ENCODE measurements around the gene TOMM20. TPM values are rescaled to one million over a fixed set of nuclear protein-coding genes. Genes with fewer than 3 reads are reported as not detected.

Gene TOMM20
- total RNA-seq, 4 donors from 2014 or later, result 101 to 116 (median 111) TPM

DNA sequence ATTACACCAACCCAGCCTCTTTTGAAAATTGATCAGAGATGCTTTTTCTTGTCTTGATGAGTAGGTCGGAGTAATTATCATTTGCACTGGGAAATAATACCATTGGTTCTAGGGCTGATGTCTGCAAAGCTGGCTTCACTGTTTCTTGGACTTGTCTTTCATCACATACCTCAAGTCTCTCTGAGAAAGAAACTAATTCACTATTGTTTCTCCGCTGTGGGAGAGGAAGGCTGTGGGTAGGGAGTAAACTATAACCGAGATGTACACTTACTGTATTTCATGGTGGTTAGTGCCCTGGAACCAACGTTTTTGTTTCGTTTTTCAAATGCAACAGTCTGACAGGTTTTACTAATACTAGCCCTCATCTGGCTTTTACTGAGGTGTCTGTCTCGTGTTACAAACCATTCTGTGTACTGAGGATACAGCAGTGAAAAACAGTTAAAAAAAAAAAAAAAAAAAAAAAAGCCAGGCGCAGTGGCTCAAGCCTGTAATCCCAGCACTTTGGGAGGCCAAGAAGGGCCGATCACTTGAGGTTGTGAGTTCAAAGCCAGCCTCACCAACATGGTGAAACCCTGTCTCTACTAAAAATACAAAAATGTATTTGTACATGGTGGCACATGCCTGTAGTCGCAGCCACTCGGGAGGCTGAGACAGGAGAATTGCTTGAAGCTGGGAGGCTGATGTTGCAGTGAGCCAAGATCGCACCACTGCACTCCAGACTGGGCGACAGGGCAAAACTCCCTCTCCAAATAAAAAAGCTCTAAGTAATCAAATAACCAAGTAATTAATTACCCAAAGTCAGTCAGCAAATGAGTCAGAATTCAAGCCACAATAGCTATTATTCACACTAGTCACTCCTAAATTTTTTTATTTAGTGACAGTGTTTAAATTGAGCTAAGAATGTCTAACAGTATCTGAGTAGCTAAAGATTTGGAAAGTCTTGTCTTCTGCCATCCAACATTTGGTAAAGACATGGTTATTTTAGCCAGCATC is 23.3 kb downstream of the TOMM20 start:
- no peak for DNase-seq (ENCODE audit: low spot score in 2 of 2)
- H3K4me3 ChIP-seq, result no peak overlapping the region

DNA sequence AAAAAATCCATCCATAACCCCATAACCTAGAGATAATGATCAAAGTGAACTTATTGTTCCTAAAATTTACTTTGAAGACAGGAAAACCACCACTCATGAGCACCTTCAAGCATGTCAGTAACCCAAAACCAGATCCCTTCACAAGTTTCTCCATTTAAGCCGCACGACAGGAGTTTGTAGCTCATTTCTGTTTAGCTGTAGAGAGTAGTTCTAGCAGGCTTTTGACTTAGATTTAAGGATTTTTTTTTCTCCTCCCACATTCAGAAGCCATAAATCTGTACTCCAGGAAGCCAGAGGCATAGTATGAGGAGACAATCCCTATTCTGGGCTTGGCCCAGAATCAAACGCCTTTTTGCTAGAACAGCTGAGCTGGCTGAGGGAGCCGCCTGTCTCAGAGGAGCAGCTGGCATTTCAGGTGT is 25.6 kb downstream of the TOMM20 start:
- Histone ChIP-seq H3K4me3 (no peak overlapping the region), H3K27me3 (no peaks in the 10 kb centered on the region), H3K36me3 (peaks cover 4% of the 10 kb centered on the region), H3K9me3 (no peaks in the 10 kb centered on the region), H3K27ac (no peak overlapping the region), H3K4me1 (peaks cover 34% of the 10 kb centered on the region)
- no peak for DNase-seq (ENCODE audit: low spot score in 2 of 2)
- TF ChIP-seq POLR2A (IDR thresholded peaks at IDR 0.05), result no peak
- TF ChIP-seq, protein P1, sequence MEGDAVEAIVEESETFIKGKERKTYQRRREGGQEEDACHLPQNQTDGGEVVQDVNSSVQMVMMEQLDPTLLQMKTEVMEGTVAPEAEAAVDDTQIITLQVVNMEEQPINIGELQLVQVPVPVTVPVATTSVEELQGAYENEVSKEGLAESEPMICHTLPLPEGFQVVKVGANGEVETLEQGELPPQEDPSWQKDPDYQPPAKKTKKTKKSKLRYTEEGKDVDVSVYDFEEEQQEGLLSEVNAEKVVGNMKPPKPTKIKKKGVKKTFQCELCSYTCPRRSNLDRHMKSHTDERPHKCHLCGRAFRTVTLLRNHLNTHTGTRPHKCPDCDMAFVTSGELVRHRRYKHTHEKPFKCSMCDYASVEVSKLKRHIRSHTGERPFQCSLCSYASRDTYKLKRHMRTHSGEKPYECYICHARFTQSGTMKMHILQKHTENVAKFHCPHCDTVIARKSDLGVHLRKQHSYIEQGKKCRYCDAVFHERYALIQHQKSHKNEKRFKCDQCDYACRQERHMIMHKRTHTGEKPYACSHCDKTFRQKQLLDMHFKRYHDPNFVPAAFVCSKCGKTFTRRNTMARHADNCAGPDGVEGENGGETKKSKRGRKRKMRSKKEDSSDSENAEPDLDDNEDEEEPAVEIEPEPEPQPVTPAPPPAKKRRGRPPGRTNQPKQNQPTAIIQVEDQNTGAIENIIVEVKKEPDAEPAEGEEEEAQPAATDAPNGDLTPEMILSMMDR (IDR thresholded peaks at IDR 0.05), result no peak
- TF ChIP-seq POLR2AphosphoS5 (IDR thresholded peaks at IDR 0.05), result no peak
- no peak for TF ChIP-seq EP300 (IDR thresholded peaks at IDR 0.05)
- 35% methylated on average over 4 of the region's 4 CpGs for WGBS

More for the DNA sequence above, 23.3 kb downstream of the TOMM20 start:
- Histone ChIP-seq H3K27ac (no peak overlapping the region), H3K36me3 (peaks cover 27% of the 10 kb centered on the region), H3K4me1 (peaks cover 34% of the 10 kb centered on the region), H3K27me3 (no peaks in the 10 kb centered on the region), H3K9me3 (no peaks in the 10 kb centered on the region)
- no peak for TF ChIP-seq POLR2A (IDR thresholded peaks at IDR 0.05)
- no peak for TF ChIP-seq POLR2AphosphoS5 (IDR thresholded peaks at IDR 0.05)
- no peak for TF ChIP-seq EP300 (IDR thresholded peaks at IDR 0.05)
- TF ChIP-seq, protein P1 (IDR thresholded peaks at IDR 0.05), result no peak
- 75% methylated on average over 12 of the region's 12 CpGs for WGBS

DNA sequence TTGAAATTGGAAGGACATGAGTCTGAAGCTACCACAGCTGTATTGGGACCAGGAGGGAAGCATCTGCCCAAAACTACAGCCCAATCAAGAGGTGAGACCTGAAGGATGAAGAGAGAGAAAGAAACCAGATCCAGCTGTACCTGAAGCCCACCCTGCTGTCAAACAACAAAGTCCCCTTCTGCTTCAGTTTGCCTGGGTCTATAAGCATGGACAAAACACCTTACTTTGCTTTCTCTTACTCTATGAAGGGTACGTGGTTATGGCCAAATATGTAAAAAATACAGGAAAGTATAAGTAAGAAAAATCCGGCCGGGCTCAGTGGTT is 26.4 kb downstream of the TOMM20 start:
- no peaks in the 10 kb centered on the region for H3K9me3 ChIP-seq
- H3K4me3 ChIP-seq, result no peak overlapping the region
- no peaks in the 10 kb centered on the region for H3K27me3 ChIP-seq
- peak overlapping the region; percentile 23 for H3K27ac ChIP-seq
- no peak for DNase-seq (ENCODE audit: low spot score in 2 of 2)
- H3K36me3 ChIP-seq, result no peaks in the 10 kb centered on the region
- H3K4me1 ChIP-seq, result peaks cover 34% of the 10 kb centered on the region
- TF ChIP-seq POLR2A (IDR thresholded peaks at IDR 0.05) (no peak), POLR2AphosphoS5 (IDR thresholded peaks at IDR 0.05) (no peak)
- WGBS, result 84% methylated on average over 3 of the region's 3 CpGs

DNA sequence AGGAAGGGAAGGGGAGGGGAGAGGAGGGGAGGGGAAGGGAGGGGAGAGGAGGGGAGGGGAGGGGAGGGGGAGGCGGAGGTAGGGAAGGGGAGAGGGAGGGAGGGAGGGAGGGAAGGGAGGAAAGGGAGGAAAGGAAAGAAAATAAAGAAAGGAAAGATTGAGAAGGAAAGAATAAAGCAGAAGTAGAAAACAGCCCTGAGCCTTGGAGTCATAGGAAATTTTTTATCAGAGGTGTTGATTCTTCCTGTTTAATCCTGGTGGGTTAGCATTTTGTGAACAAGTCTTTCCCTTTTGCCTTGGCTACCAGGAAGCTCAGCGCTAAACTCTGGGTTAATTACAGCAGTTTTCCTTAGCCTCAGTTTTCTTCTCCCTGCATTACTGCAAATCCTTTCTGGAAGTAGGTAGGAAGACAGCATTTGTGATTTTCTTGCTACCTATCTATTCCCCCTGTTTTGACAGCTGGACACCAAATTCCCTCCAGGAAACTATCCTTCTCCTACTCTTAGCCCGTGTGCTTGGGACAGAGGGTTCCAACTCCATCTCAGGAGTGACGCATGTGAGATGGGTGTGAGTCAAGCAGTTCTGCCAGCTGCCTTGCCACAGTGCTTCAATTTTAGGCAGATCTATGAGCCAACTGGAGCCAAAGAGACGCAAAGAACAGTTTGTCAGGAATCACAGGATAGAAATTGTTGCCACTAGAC is 26.9 kb downstream of the TOMM20 start:
- DNase-seq (ENCODE audit: low spot score in 2 of 2), result no peak
- TF ChIP-seq EP300 (IDR thresholded peaks at IDR 0.05), result no peak
- TF ChIP-seq, protein P1 (IDR thresholded peaks at IDR 0.05), result no peak
- no peak for TF ChIP-seq POLR2A (IDR thresholded peaks at IDR 0.05)
- TF ChIP-seq POLR2AphosphoS5 (IDR thresholded peaks at IDR 0.05), result no peak
- Histone ChIP-seq H3K9me3 (no peaks in the 10 kb centered on the region), H3K36me3 (no peaks in the 10 kb centered on the region), H3K4me1 (peaks cover 34% of the 10 kb centered on the region), H3K27me3 (no peaks in the 10 kb centered on the region), H3K27ac (peak overlapping the region; percentile 23), H3K4me3 (no peak overlapping the region)
- 63% methylated on average over 5 of the region's 5 CpGs for WGBS

DNA sequence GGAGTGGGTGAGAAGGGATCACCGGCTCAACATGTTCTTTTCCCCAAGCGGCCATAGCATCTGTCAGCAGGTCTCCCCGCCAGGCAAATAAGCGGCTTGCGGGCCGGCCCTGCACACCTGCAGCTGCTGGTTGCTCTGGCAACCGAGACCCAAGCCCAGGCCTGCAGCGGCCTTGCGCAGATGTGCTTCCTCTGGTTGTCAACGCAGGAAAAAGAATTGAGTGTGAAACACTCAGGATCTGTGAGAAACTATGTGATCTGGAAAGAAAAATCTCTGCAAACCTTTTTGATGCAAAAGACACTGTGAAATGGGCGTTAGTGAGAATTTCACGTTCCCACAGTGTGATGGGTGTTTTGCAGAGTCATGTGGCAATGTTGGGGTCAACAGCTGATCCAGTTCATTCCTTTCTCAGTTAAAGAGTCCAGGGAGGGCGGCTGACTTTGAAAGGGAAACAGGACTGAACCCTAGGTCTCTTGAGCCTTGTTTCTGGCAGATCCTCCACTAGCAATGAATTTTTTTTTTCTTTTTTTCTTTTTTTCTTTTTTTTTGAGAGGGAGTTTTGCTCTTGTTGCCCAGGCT is 28.4 kb downstream of the TOMM20 start:
- H3K27me3 ChIP-seq, result no peaks in the 10 kb centered on the region
- H3K4me3 ChIP-seq, result no peak overlapping the region
- no peak for DNase-seq (ENCODE audit: low spot score in 2 of 2)
- peaks cover 34% of the 10 kb centered on the region for H3K4me1 ChIP-seq
- TF ChIP-seq, protein P1 (IDR thresholded peaks at IDR 0.05), result no peak
- TF ChIP-seq POLR2AphosphoS5 (IDR thresholded peaks at IDR 0.05), result no peak
- no peak for TF ChIP-seq POLR2A (IDR thresholded peaks at IDR 0.05)
- no peak for TF ChIP-seq EP300 (IDR thresholded peaks at IDR 0.05)
- H3K27ac ChIP-seq, result no peak overlapping the region
- WGBS, result 62% methylated on average over 13 of the region's 13 CpGs
- H3K36me3 ChIP-seq, result no peaks in the 10 kb centered on the region
- H3K9me3 ChIP-seq, result no peaks in the 10 kb centered on the region

Measured in suprapubic skin (tissue), 4 donors.